ENCODE results near the gene CSF3R.

CSF3R gene

DNA sequence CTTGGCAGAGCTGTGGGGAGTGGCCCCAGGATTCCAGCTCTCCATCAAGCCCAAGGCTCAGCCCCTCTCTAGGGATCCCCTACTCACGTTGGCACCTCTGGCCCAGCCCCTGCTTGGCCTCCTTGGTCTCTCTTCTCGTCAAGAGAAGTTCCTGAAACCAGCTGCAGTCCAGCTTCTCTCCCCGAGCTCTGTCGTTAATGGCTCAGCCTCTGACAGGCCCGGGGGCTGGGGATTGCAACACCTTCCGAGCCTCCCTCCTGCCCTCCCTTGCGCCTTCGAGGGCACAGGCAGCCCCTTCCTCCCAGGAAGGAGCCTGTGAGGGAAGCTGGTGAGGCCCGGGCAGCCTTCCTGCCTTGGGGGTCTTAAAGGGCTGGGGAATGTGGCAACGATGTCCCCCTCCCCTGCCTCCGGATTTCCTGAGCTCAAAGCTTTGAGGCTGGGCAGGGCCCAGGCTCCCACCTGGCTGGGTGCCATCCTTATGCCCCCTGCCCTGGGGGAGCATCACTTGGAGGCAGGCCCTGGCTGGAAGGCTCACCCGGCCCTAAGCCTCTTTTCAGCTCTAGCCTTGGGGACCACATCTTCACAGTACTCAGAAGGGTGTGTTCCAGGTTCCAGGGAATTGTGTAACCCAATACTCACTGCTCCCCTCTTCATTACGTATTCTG is at the start of gene CSF3R:
Gene CSF3R (minus strand): TSS at position 190 of the 665 bp plus-strand sequence. CDS start 3,417 bp downstream, outside the sequence.
- DNase-seq (ENCODE audit: low read depth in 2 of 2): no peak

GRCh38 chr1:36531833-36532232 is 49.1 kb upstream of the CSF3R start:
- no peak for DNase-seq (ENCODE audit: low read depth in 2 of 2)

- DNase-seq (ENCODE audit: low read depth in 2 of 2): no peak
Measured at GRCh38 chr1:36530791-36531190, 48.1 kb upstream of the CSF3R start.

DNA sequence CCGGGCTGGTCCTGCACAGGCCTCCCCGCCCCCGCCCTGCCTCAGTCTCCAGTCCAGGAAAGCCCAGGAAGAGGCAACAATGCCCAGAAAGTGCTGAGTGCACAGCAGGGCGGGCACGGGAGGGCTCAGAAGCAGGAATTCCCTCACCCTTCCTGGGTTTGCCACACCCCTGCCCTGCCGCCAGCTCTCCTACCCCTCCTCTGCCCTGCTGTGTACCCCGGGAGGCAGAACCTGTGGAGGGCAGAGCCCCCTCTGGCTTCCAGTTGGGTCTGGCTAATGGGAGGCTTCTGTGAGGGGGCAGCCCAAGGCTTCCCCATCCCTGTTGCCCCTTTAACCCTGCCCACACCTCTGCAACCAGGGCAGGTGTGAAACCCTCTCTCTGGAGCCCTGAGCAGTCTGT is 47.5 kb upstream of the CSF3R start:
- DNase-seq (ENCODE audit: low read depth in 2 of 2): no peak

- DNase-seq (ENCODE audit: low read depth in 2 of 2): no peak
Measured at GRCh38 chr1:36529769-36530260, 47.1 kb upstream of the CSF3R start.

DNA sequence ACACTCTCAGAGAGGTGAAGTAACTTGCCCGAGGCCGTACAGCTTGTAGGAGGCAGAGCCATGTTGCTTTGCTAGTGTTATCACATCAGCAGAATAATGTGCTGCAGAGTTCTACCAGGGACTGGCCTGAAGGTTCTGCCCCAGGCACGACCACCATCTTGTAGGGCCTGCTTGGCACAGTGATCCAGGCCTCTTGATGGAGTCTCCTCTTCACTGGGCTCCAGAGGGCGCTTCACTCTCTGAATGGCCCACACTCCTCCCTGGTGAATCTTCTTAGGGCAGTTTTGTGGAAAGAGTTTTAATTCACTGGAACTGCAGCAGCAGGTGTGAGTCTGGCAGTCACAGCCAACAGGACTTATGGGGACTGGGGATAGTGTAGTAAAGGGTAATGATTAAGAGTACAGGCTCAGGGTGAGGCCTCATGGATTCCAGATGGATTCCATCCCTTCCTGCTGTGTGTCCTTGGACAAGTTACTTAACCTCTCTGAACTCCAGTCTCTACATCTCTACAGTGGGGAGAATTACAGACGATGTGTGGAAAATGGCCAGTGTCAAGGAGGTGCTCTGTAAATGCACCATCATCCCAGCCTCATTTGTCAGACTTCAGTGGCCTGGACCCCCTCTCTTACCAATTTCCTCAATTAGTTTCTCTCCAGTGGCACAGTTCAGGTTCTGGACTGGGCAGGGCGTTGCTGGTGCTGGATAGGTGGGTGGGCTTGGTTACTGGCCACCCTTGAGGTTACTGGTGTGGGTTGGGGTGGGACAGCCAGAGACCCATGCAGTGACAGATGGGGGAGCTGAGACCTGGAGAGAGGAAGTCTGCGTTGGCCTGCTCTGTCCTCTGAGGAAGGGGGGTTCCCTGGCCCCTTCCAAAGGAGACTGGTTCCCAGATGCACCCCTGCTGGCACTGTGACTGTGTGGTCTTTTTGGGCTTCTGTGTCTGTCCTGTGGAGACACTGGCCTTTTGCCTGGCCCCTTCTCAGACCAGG is 45.9 kb upstream of the CSF3R start:
- no peak for DNase-seq (ENCODE audit: low read depth in 2 of 2)

DNA sequence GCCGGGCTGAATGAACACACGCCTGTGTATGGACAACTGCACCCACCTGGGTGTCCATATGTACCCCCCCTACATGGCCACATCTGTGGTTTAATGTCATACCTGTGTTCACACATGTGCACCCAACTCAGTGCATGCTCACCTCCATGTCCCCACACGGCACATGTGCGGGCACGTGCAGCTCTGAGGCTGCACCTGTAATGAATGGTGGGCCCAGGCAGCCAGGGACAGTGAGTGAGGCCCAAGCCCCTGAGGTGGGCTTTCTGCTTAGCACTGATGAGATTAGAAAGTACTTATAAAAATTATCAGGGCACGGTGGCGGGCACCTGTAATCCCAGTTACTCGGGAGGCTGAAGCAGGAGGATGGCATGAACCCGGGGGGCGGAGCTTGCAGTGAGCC is 42.5 kb upstream of the CSF3R start:
- DNase-seq (ENCODE audit: low read depth in 2 of 2): no peak

GRCh38 chr1:36524359-36525062 is 41.8 kb upstream of the CSF3R start:
- no peak for DNase-seq (ENCODE audit: low read depth in 2 of 2)

DNA sequence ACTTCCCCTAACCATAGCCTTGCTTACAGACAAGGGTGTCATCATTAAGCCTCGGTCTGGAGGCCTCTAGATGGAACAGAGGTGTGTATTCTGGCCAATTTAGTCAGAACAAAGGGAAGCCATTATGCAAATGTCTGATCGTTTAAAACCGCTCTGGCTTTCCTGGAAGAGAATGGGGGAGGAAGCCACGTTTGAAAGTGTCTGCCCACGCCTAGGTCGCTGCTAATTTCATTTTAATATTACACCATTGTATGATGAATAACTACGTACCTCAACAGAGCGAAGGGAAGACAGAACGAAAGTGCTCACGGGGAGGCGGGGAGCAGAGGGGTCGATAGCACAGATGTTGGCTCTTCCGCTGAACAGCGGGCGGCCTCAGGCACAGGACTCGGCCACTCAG is 41.1 kb upstream of the CSF3R start:
- DNase-seq (ENCODE audit: low read depth in 2 of 2): peak in 1 of 2 experiments; percentile 15

DNA sequence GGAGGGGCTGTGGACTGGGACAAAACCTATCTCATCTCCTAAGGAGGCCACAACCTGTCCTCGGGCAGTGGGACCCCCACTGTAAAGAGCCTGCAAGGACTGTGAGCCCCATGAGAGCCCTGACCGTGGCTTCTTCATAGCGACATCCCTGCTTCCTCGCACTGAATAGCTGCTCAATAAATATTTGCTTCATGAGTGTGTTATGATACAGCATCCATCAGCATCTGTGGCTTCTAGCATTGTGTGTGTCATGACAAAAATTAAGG is 40.5 kb upstream of the CSF3R start:
- DNase-seq (ENCODE audit: low read depth in 2 of 2): no peak

GRCh38 chr1:36522461-36523229 is 39.9 kb upstream of the CSF3R start:
- no peak for DNase-seq (ENCODE audit: low read depth in 2 of 2)

DNA sequence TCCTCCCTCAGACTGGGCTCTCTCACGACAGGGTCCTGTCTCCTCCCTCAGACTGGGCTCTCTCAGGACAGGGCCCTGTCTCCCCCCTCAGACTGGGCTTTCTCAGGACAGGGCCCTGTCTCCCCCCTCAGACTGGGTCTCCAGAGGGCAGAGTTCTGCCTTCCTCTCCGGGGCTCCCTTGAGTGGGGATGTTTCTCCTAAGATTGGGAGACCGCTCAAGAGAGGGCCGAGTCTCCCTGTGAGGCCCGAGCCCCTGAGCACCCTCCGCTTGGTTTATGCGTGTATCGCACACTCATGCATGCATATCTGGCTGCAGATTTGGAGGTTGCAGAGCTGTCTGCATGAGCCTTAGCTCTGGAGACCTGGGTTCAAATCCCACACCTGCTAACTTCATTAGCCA is 39.3 kb upstream of the CSF3R start:
- DNase-seq (ENCODE audit: low read depth in 2 of 2): no peak

GRCh38 chr1:36520771-36521420 is 38.2 kb upstream of the CSF3R start:
- no peak for DNase-seq (ENCODE audit: low read depth in 2 of 2)

DNA sequence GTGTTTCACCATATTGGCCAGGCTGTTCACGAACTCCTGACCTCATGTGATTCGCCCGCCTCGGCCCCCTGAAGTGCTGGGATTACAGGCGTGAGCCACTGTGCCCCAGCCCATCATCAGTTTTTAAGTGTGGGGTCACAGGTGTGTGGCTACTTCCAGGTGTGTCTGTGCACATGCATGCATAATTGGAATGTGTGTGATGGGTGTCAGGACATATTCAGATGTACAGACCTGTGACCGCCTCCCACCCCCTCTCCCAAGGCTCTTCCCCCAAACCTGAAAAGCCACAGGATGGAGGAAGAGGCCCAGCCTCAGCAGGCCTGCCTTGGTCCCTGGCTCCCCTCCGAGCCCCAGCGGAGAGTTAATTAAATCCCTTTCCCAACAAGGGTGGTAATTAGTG is 37.3 kb upstream of the CSF3R start:
- no peak for DNase-seq (ENCODE audit: low read depth in 2 of 2)

- no peak for DNase-seq (ENCODE audit: low read depth in 2 of 2)
Measured at GRCh38 chr1:36517011-36517771, 34.5 kb upstream of the CSF3R start.

DNA sequence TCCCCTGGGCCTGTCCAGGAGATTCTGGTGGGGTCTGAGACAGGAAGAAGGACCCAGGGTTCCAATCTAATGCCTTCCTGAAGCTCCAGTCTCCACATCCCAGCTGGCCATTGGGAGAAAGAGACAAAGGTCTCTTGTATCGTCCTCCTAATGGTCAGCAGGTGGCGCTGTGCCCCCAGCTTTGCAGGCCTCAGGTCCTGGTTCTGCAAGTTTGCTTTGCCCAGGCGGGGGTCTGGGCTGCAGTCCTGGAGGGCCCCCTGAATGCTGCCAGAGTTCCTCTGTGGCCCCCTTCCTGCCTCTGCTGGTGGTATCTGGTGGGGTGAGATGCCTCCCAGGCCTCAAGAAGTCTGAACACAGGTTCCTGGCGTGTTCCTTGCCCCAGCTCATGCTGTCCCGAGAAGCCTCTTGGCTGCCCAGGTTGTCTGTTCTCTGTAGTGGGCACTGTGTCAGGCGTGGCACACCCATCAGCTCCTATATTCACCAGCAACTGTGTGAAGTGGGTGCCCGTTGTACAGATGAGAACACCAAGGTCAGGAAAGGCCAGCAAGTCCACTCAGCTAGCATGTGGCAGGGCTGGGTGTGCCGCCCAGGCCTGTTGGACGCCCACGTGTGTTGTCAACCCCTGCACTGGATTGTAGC is 33.8 kb upstream of the CSF3R start:
- DNase-seq (ENCODE audit: low read depth in 2 of 2): peak in 1 of 2 experiments; percentile 26

DNA sequence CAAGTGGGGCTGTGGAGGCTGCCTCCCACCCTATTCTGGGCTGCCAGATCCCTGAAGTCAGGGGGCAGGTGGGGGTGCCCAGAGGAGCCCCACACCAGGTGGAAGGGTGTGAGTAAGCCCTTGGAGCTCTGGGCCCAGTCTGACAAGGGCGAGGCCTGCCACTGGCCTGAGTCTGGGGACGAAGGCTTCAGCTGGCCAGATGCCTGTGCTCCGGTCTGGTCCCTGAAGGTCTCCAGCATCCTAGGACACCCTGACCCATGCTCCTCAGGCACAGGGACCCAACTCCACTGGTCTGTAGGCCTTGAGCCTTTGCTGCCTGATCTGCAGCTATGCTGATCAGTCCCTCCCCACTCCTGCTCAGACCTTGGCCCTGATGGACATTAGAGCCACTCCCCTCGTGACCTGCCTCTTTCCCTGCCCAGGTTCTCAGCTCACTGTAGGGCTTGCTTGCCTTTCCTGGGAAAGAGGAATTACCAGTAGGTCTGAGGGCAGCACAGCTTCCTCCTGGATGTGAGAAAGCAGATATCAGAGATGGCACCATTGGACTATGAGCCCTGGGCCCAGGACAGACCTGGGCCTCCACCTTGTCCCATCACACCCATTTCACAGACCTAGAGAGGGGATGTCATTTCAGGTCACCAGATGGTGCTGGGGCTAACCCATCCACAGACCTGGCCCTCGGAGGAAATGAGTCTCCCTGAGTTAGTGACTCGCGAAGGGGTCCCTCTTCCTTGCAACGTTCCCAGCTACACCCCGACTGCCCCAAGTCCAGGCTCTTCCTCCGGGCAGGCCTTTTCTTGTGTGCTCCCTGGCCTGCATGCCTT is 32.8 kb upstream of the CSF3R start:
- no peak for DNase-seq (ENCODE audit: low read depth in 2 of 2)

DNA sequence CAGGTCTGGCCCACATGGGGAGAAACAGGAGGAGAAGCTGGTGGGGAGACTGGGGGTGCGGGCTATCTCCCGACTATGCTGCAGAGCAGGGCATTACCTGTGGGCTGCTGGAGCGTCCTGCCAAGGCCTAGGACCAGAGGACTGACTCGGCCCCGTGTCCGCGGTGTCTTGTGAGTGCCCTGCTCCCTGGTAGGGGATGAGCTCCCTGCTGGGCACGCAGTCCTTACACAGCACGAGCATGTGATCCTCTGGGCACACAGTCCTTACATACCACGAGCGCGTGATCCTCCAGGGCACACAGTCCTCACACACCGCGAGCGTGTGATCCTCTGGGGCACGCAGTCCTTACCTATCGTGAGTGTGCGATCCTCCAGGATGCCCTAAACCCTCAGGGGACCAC is 31.8 kb upstream of the CSF3R start:
- DNase-seq (ENCODE audit: low read depth in 2 of 2): no peak
